ENCODE measurements around the gene SH3RF3.

The SH3RF3 gene

GRCh38 chr2:109268916-109269315 lies 139.9 kb downstream of the SH3RF3 start:
- no peak for DNase-seq

GRCh38 chr2:109269706-109270504 lies 140.9 kb downstream of the SH3RF3 start:
- no peak for DNase-seq

GRCh38 chr2:109270505-109271312 lies 141.7 kb downstream of the SH3RF3 start:
- no peak for DNase-seq

GRCh38 chr2:109271920-109272319 lies 142.9 kb downstream of the SH3RF3 start:
- DNase-seq, result no peak

- no peak for DNase-seq
These were observed 143.5 kb downstream of the SH3RF3 start for GRCh38 chr2:109272461-109272860.

GRCh38 chr2:109275120-109276012 lies 146.4 kb downstream of the SH3RF3 start:
- no peak for DNase-seq

- no peak for DNase-seq
These were observed 148.4 kb downstream of the SH3RF3 start for GRCh38 chr2:109277406-109277805.

GRCh38 chr2:109279243-109279860 lies 150.3 kb downstream of the SH3RF3 start:
- no peak for DNase-seq

GRCh38 chr2:109280804-109281203 lies 151.8 kb downstream of the SH3RF3 start:
- no peak for DNase-seq

GRCh38 chr2:109282360-109282759 lies 153.4 kb downstream of the SH3RF3 start:
- DNase-seq, result no peak

GRCh38 chr2:109282865-109283264 lies 153.9 kb downstream of the SH3RF3 start:
- no peak for DNase-seq

GRCh38 chr2:109284826-109285225 lies 155.8 kb downstream of the SH3RF3 start:
- no peak for DNase-seq

- no peak for DNase-seq
These were observed 156.2 kb downstream of the SH3RF3 start for GRCh38 chr2:109285244-109285651.

- no peak for DNase-seq
These were observed 158.4 kb downstream of the SH3RF3 start for GRCh38 chr2:109287413-109287812.

- no peak for DNase-seq
These were observed 158.8 kb downstream of the SH3RF3 start for GRCh38 chr2:109287838-109288237.

GRCh38 chr2:109288544-109289368 lies 159.8 kb downstream of the SH3RF3 start:
- DNase-seq, result no peak

- no peak for DNase-seq
These were observed 160.7 kb downstream of the SH3RF3 start for GRCh38 chr2:109289504-109290222.

GRCh38 chr2:109290887-109291643 lies 162.1 kb downstream of the SH3RF3 start:
- no peak for DNase-seq

- no peak for DNase-seq
These were observed 163.4 kb downstream of the SH3RF3 start for GRCh38 chr2:109292386-109292785.

- DNase-seq, result no peak
These were observed 164.7 kb downstream of the SH3RF3 start for GRCh38 chr2:109293663-109294062.

Measured in activated CD4-positive, alpha-beta T cell treated with anti-CD3 and anti-CD28 coated beads for 4 hours (primary cell).